HG02884 (cell line): ENCODE results near the gene ACSS1.

Experiments used
- ATAC-seq: cut with Tn5 transposase; IDR thresholded peaks from one replicate; pipeline ENCODE4 v1.9.1; 2021; ENCODE audit warnings: mild to moderate bottlenecking, moderate library complexity; ENCODE audit not compliant: unreplicated experiment

The ACSS1 gene

DNA sequence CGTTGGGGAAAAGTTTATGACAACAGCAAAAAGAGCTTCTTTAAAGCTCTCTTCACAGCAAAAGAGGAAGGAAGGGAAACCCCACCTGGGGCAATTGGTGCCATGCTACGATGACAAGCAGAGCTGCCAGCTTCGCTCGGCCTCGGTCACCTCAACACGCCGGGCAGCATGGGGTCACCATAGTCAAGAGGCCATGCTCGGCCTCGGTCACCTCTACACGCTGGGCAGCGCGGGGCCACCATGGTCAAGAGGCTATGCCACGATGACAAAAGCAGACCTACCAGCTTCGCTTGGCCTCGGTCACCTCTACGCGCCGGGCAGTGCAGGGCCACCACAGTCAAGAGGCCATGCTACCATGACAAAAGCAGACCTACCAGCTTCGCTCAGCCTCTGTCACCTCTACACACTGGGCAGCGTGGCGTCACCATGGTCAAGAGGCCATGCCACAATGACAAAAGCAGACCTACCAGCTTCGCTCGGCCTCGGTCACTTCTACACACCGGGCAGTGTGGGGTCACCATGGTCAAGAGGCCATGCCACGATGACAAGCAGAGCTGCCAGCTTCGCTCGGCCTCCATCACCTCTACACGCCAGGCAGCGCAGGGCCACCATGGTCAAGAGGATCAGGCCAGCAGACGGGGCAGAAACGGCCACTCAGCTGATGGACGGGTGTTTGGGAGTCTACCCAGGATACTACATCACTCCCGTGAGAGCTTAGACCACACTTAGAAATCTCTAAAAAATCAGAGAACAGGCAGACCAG, 77.5 kb downstream of the ACSS1 start:
- no peak for ATAC-seq

- ATAC-seq, result no peak
These were observed 78.6 kb downstream of the ACSS1 start for GRCh38 chr20:24979036-24979960.

- no peak for ATAC-seq
These were observed 79.4 kb downstream of the ACSS1 start for GRCh38 chr20:24978513-24978912.

GRCh38 chr20:24977797-24978196, 80.1 kb downstream of the ACSS1 start:
- no peak for ATAC-seq

- no peak for ATAC-seq
These were observed 80.6 kb downstream of the ACSS1 start for GRCh38 chr20:24977336-24977735.

DNA sequence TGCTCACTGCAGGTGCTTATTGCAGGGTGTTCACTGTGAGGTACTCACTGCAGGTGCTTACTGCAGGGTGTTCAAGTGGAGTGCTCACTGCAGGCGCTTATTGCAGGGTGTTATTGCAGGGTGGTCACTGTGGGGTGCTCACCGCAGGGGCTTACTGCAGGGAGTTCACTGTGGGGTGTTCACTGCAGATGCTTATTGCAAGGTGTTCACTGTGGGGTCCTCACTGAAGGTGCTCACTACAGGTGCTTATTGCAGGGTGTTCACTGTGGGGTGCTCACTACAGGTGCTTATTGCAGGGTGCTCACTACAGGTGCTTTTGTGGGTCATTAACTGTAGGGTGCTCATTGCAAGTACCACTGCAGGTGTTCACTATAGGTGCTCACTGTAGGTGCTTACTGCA, 85.6 kb downstream of the ACSS1 start:
- no peak for ATAC-seq

- no peak for ATAC-seq
These were observed 86.4 kb downstream of the ACSS1 start for GRCh38 chr20:24971376-24972101.

GRCh38 chr20:24970754-24971153, 87.2 kb downstream of the ACSS1 start:
- ATAC-seq, result no peak

DNA sequence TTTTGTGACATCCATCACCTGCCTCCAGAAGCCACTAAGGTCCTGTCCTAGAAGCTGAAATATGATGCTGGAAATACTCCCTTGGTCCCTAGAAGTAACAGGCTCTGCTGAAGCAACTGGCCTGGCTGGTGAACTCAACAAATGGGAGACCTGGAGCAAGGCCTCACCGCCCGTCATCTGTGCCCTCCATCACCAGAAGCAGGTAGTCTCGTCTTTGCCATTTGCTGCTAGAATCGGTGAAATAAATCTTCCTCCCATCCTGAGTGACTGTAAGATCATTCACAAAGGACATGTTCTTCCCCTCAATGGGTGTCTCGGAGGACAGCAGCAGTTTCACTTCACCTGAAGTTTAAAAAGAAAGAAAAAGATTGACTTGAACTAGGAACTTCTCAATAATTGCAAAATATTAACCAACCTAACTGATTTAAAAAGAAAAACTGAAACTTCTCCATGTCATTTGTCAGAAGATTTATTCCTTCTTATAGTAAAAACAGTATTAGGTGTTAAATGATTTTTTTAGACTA, 87.8 kb downstream of the ACSS1 start:
- ATAC-seq, result no peak

- no peak for ATAC-seq
These were observed 88.5 kb downstream of the ACSS1 start for GRCh38 chr20:24969186-24970029.

DNA sequence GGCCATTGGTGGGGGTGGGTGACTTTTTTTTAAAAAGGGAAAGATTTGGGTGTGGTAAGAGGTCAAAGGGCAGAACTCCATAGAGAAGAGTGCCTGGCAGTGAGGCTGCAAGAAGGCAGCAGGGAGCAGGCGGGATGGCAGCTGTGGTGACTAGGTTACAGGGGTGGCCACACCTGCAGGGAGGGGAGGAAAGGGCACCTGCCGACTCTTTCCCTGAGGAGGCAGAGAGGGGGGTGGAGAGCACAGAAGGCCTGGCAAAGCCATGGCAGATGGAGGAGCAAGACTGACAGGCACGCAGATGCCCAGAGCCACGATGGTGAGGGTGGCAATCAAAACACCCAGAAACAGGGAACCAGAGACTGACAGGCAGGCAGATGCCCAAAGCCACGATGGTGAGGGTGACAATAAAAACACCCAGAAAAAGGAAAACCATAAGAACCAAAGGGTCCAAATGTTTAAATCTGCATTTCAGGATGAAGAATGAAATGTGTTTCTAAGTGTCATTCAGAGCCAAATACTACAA, 89.6 kb downstream of the ACSS1 start:
- no peak for ATAC-seq

- ATAC-seq, result no peak
These were observed 91.5 kb downstream of the ACSS1 start for GRCh38 chr20:24966317-24967012.

DNA sequence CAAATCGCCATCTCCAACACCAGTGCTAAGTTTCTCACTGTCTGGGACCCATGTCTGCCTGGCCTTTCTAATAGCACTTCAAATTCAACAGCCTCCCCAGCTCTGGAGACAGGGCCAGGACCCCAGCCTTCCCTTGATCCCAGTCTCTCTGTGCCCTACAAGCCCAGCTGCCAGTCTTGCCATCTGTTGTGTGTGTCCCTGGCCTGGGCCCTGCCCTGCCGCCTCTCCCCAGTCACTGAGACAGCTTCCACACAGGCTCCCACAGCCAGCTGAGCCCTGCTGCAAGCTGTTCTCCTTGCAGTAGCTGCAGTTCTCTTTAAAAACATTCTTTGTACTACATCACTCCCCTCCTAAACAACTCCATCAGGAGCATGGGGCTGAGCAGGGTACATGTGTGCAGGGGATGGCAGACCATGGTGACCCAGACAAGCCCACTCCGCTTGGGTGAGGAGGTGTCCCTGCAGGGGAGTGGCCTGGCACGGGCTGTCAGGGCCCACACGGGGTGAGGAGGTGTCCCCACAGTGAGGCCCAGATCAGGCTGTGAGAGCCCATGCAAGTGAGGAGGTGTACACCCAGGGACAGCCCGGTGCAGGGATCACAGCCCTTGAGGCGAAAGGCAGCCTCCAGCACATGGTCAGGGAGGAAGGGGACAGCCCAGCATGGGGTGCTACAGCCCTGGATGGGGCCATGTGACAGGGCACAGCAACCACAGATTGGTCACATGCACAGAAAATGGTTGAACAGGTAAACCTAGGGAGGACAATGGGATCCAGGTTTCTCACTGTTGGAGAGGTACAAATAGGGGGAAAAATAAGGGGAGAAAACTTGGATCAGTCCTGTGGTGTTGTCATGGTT, 92.6 kb downstream of the ACSS1 start:
- ATAC-seq, result no peak

- ATAC-seq, result no peak
These were observed 93.5 kb downstream of the ACSS1 start for GRCh38 chr20:24964506-24964840.

GRCh38 chr20:24963672-24964505, 94.0 kb downstream of the ACSS1 start:
- no peak for ATAC-seq

- no peak for ATAC-seq
These were observed 95.4 kb downstream of the ACSS1 start for GRCh38 chr20:24962510-24962909.

DNA sequence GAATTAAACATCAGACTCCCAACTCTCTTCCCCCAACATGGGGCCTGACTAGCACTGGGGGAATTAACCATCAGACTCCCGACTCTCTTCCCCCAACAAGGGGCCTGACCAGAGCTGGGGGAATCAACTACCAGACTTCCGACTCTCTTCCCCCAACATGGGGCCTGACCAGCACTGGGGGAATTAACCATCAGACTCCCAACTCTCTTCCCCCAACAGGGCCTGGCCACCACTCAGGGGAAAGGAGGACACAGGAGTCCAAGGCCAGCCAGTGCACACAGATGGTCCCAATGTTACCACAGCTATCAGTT, 95.8 kb downstream of the ACSS1 start:
- no peak for ATAC-seq
